BE2C (cell line): Measurements from ENCODE around the gene SLC39A6.
"Not testable (repeated sequence)": the region's sequence is repeated elsewhere in the genome, so short reads cannot be mapped to it uniquely, and the experiment has no call there.

ENCODE experiments used
- DNase-seq: peaks from one replicate; pipeline ENCODE4 v3.0.0-alpha.2; 2020
- H3K27me3 ChIP-seq: fragments of 250-450 bp; sonication (Bioruptor Pico); 2 replicates; pipeline ENCODE4 v1.5.1; 2020; ENCODE audit warnings: mild to moderate bottlenecking
- H3K36me3 ChIP-seq: fragments of 250-450 bp; sonication (Bioruptor Pico); 2 replicates; pipeline ENCODE4 v1.5.1; 2020; ENCODE audit warnings: mild to moderate bottlenecking
- H3K4me1 ChIP-seq: fragments of 250-450 bp; sonication (Bioruptor Pico); 2 replicates; pipeline ENCODE4 v1.5.1; 2020
- H3K4me3 ChIP-seq: 2 replicates; pipeline ENCODE4 v1.5.1; 2011; ENCODE audit warnings: low read depth, low read length
- H3K9me3 ChIP-seq: fragments of 250-450 bp; sonication (Bioruptor Pico); 2 replicates; pipeline ENCODE4 v1.5.1; 2020
- CTCF ChIP-seq: IDR thresholded peaks from 2 replicates; pipeline ENCODE4 v1.5.1; 2012; ENCODE audit warnings: mild to moderate bottlenecking, low read depth, low read length

Gene SLC39A6

GRCh38 chr18:36169938-36170337 lies 40.8 kb upstream of the SLC39A6 start:
- Histone ChIP-seq H3K4me3 (no peak overlapping the region), H3K4me1 (no peaks in the 10 kb centered on the region), H3K27me3 (no peaks in the 10 kb centered on the region), H3K9me3 (no peaks in the 10 kb centered on the region), H3K36me3 (peaks cover 4% of the 10 kb centered on the region)
- no peak for DNase-seq
- TF ChIP-seq CTCF, result no peak

DNA sequence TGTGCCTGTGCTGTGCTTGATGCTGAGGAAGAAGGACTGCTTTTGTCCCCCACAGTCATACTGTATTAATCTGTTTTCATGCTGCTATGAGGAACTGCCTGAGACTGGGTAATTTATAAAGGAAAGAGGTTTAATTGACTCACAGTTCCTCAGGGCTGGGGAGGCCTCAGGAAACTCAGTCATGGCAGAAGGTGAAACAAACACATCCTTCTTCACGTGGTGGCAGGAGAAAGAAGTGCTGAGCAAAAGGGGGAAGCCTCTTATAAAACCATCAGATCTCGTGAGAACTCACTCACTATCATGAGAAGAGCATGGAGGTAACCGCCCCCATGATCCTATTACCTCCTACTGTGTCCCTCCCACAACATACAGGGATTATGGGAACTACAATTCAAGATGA lies 39.2 kb upstream of the SLC39A6 start:
- not testable (repeated sequence) for H3K9me3 ChIP-seq, H3K36me3 ChIP-seq, H3K4me1 ChIP-seq, H3K27me3 ChIP-seq, DNase-seq, H3K4me3 ChIP-seq

- H3K9me3 ChIP-seq, result no peaks in the 10 kb centered on the region
- no peak overlapping the region for H3K4me3 ChIP-seq
- H3K27me3 ChIP-seq, result no peaks in the 10 kb centered on the region
- TF ChIP-seq CTCF, result no peak
- peaks cover 8% of the 10 kb centered on the region for H3K36me3 ChIP-seq
- no peaks in the 10 kb centered on the region for H3K4me1 ChIP-seq
- DNase-seq, result no peak
Observed at GRCh38 chr18:36167692-36168218, 38.6 kb upstream of the SLC39A6 start.

DNA sequence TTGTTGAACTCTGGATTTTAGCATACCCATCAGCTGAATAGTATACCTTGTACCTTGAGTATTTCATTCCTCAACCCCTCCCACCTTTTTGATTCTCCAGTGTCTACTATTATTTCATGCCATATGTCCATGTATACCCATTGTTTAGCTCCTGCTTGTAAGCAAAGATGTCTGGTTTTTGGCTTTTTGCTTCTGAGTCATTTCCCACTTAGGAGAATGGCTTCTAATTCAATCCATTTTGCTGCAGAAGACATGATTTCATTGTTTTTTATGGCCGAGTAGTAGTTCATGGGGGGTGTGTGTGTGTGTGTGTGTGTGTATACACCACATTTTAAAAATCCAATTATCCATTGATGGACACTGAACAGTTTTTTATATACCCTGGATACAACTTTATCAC lies 33.8 kb upstream of the SLC39A6 start:
- no peak for DNase-seq
- no peak for TF ChIP-seq CTCF
- Histone ChIP-seq H3K4me3 (no peak overlapping the region), H3K4me1 (no peaks in the 10 kb centered on the region), H3K9me3 (no peaks in the 10 kb centered on the region), H3K36me3 (peaks cover 5% of the 10 kb centered on the region), H3K27me3 (no peaks in the 10 kb centered on the region)

GRCh38 chr18:36160959-36161371 lies 31.8 kb upstream of the SLC39A6 start:
- Histone ChIP-seq H3K4me3 (no peak overlapping the region), H3K4me1 (no peaks in the 10 kb centered on the region), H3K36me3 (peaks cover 4% of the 10 kb centered on the region; the same call in 1 of the 2 replicates), H3K27me3 (no peaks in the 10 kb centered on the region), H3K9me3 (no peaks in the 10 kb centered on the region)
- DNase-seq, result no peak
- TF ChIP-seq CTCF, result no peak

GRCh38 chr18:36158266-36158867 lies 29.2 kb upstream of the SLC39A6 start:
- Histone ChIP-seq H3K27me3 (no peaks in the 10 kb centered on the region), H3K4me1 (no peaks in the 10 kb centered on the region), H3K4me3 (no peak overlapping the region), H3K9me3 (no peaks in the 10 kb centered on the region), H3K36me3 (peaks cover 6% of the 10 kb centered on the region; the same call in 1 of the 2 replicates)
- TF ChIP-seq CTCF, result no peak
- DNase-seq, result no peak
